HG03457 (cell line): ENCODE results near the gene TICAM2.
A peak's percentile ranks its signal among the peaks of the same experiment; 100 is the strongest.

Source experiments
- ATAC-seq: cut with Tn5 transposase; IDR thresholded peaks from one replicate; pipeline ENCODE4 v1.9.1; 2021; ENCODE audit warnings: moderate number of reproducible peaks; ENCODE audit not compliant: unreplicated experiment

The TICAM2 gene

DNA sequence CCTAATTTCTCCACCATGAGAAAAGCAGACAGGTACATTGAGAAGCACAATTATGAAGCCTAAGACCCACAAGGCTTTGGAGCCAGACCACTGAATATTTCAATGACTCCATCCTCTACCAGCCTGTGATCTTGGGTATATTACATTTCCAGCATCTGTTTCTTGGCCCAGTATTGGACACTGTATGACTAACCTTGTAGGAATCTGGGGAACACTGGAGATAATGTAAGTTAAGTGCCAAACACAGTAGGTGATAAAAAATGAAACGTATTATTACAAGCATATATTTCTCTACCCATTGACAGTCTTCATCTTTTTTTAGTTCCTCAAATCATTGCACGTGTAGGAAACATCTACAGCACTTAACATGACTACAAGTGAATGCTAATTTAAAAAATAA, 29.1 kb downstream of the TICAM2 start:
- no peak for ATAC-seq

DNA sequence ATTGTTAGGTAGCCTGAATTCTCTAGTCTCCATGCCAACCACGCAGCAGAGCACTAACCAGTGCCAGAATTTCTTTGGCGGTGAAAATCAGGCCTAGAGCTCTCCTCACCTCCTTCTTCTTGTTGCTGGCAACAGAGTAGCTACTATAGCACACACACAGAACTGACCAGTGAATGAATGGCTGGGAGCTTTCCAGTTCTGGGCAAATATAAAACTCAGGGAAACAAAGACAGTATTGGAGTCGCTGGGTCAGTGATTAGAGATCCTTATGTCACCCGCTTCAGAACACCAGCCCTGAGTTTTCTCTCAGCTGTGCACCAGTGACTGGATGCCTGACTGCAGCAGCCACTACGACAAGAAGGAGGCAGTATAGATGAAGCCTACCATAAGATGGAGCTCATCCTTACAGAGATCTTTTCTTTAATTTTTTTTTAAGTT, 30.8 kb downstream of the TICAM2 start:
- ATAC-seq: no peak

GRCh38 chr5:115568668-115569067, 33.6 kb downstream of the TICAM2 start:
- no peak for ATAC-seq

- ATAC-seq: no peak
Measured at GRCh38 chr5:115565233-115565632, 37.0 kb downstream of the TICAM2 start.

GRCh38 chr5:115561176-115561575, 41.1 kb downstream of the TICAM2 start:
- ATAC-seq: no peak

DNA sequence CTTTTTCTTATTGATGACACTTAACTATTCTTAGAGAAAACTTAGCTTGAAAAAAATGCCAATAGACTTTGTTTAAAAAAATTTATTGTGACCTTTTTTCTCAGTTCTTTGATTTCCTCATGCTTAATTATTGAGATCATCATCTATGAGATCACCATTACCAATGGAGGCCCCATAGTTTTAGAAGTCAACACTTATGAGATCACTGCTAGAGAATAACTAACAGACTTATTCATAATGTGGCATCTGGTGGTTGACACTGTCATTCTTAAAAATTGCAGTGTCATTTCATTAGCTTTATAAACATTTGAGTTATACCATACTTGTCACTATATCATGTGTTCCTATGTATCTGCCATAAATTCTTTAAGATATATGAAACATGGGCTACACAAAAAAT, 42.8 kb downstream of the TICAM2 start:
- no peak for ATAC-seq

DNA sequence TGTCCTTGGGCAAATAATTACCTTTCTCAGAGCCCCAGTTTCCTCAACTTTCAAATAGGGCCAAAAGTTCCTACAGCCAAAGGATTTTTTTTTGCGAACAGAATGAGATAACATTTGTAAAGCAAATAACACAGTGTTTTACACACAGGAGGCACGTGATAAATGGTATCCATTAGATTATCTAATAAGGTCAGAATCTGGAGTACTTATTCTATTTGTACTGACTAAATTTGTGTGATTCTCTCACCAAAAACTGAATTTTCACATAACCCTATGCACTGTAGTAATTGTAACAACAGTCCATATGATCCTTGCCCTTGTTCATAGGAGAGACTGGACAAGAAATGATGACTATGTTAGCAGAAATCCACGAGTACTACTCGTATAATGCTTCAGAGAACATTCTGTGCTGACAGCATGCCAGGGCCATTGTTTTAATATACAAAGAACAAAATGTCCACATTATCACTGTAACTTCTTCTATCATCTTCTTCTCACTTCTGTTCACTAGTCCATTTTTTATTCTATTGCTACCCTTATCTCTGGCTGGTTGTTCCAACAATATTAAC, 43.8 kb downstream of the TICAM2 start:
- no peak for ATAC-seq

DNA sequence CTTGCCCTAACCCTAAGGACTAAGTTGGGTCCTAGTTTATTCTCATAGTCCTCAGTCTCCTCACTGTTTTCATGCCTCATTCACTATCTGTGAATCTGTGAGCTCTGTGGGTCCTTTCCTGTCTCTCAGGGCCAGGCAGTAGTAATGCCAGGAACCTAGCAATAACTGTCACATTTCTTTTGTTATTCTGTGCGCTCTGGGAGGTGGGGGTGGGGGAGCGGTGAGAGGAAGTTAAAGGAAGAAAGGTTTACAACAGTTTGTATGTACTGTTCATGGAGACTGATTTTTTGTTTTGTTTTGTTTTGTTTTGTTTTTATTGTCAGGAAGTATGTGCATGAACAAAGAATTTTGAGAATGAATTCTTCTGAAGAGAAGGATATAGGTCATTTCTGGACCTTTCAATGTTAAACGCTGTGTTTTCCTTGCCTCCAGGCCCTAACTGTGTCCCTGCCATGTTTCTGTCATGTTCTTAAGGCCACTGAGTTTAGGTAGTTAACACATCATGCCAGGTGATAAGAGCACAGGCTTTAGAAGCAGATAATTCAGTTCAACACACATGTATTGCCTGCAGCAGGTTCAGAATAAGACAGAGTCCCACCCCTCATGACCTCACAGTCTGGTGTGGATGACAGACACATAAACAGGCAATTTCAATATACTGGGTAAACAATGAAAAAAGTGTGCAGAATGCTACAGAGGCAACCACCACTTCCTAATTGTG, 44.5 kb downstream of the TICAM2 start:
- ATAC-seq: no peak

GRCh38 chr5:115556276-115556675, 46.0 kb downstream of the TICAM2 start:
- ATAC-seq: no peak

- ATAC-seq: no peak
Measured at GRCh38 chr5:115555084-115555633, 47.1 kb downstream of the TICAM2 start.

GRCh38 chr5:115553082-115553481, 49.2 kb downstream of the TICAM2 start:
- ATAC-seq: no peak

- ATAC-seq: no peak
Measured at GRCh38 chr5:115551415-115551814, 50.9 kb downstream of the TICAM2 start.

GRCh38 chr5:115549154-115549553, 53.1 kb downstream of the TICAM2 start:
- ATAC-seq: no peak

- no peak for ATAC-seq
Measured at GRCh38 chr5:115548683-115549082, 53.6 kb downstream of the TICAM2 start.

DNA sequence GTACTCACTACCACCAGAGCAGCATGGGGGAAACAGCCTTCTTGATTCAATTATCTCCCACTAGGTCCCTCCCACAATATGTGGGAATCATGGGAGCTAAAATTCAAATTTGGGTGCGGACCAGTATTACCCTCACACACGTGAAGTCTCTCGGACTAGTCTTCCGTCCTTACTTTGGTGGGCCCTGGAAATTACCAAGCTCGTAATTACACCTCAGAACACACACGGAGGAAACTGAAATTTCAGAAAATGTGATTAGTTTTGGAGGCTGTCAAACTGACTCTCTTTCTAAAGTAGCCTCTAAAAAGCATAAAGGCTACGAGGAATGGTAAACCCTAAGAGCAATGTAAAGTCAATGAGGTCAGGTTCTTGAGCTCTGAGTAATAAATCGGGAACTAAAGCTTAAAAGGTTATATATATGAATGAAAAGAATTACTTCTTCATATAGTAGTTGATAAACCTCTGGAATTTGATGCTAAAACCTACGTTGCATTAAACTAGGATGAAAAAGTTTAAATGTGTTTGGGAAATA, 56.9 kb downstream of the TICAM2 start:
- ATAC-seq: no peak

DNA sequence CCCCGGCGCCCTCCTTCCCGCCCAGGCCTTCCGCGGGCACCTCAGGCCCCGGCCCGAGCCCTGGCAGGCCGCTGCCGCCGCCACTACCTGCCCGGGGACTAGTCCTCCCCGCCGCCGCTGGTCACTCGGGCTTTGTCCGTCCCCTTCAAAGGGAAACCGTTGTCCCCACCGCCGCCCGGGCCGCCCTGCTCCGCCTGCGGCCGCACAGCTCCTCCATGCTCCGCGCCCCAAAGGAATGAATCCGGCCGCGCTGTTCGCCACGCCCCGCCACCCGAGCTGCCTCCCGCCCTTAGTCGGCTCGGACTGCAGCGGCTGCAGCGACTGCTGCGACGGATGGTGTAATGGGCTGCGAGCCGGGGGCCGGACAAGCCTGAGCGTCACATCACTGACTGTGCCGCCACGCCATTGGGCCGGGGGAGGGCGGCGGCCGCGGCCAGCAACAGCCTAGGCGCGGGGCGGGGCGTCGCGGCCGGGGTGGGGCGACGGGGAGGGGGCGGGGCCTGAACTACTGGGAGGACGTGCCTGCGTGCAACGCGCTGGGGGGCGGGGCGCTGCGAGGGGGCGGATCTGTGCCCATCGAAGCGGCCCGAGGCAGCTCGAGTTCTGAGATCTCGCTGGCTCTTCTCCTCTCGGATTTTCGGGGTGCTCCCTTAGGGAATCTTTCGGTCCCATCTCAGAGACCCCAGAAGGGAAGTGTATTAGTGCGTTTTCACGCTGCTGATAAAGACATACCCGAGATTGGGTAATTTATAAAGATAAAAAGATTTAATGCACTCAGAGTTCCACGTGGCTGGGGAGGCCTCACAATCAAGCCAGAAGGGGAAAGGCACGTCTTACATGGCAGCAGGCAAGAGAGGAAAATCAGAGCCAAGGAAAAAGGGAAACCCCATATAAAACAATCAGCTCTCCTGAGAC, 57.6 kb downstream of the TICAM2 start, which contains the start of gene FEM1C:
TSS of gene FEM1C (minus strand) at position 340 of the 915 bp plus-strand sequence. CDS start 1,282 bp downstream, outside the sequence.
- peak; percentile 98 for ATAC-seq

DNA sequence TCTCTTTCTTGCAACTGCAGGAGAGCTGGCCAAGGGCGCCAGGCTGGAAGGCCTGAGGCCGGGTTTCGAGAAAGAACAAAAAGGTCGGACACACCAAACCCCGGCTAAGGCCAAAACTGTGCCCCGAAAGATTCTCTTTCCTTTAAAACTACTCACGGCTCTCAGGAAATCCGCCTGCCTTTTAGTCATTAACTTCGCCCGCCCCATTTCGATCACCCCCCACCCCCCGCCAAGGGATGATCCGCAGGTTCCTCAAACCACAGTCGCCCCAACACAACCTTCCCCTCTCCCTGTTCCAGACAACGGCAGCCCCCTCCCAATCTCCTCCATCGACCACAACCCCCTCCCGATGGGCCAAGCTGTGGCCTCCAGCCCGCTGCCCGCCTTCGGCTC, 58.2 kb downstream of the TICAM2 start:
- ATAC-seq: no peak

DNA sequence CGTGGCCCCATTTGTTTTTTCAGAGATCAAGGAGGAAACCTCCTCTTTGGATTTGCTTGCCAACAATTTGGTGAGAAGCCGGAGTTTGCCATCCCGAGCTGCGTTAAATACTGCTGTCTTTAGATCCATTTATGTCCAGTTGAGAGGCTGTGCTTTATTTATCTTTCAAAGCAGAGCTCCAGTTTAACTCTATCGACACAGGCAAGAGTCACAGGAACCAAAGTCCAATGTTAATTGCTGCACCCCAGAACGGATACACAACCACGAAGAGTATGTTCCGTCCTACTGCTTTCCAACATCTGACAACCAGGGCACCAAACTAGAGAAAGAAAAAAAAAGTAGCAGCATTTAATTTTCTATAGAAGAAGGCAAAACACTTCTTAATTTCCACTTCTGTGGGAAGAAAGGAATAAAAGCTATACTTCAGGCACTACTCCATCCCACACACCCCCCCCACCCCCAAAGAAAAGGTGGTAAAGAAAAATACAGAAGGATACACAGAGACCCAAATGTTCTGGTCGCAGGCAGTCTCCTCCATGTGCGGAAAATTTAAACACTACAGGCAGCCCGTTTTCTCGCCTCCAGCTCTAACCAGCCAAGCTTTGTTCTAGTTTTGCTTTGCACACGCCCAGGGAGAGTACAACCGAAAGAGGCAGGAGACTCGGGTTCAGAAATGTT, 58.8 kb downstream of the TICAM2 start:
- ATAC-seq: peak; percentile 28

GRCh38 chr5:115542651-115543364, 59.5 kb downstream of the TICAM2 start:
- no peak for ATAC-seq

DNA sequence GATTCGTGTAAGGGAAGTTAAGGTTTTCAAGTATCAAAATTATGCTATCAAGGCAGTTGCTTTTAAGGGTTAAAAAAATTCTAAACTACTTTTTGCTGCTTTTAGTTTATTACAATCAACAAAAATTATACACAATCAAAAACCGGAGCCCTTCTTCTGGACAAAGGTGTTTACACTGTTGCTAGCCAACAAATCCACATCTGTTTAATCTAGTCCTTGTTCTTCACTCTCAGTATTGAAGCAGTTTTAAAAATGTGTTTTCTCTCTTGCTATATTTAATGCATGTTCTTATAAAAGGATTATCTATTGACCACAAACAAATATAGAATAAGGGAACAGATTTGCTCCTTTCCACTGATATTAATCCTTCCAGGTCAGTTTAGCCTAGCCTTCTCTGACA, 60.2 kb downstream of the TICAM2 start:
- ATAC-seq: no peak
